HG02610 (cell line): ENCODE measurements around the gene PXMP4.

Experiments
- ATAC-seq: cut with Tn5 transposase; IDR thresholded peaks from one replicate; pipeline ENCODE4 v1.9.1; 2021; ENCODE audit warnings: mild to moderate bottlenecking, moderate library complexity; ENCODE audit not compliant: unreplicated experiment

Gene PXMP4

DNA sequence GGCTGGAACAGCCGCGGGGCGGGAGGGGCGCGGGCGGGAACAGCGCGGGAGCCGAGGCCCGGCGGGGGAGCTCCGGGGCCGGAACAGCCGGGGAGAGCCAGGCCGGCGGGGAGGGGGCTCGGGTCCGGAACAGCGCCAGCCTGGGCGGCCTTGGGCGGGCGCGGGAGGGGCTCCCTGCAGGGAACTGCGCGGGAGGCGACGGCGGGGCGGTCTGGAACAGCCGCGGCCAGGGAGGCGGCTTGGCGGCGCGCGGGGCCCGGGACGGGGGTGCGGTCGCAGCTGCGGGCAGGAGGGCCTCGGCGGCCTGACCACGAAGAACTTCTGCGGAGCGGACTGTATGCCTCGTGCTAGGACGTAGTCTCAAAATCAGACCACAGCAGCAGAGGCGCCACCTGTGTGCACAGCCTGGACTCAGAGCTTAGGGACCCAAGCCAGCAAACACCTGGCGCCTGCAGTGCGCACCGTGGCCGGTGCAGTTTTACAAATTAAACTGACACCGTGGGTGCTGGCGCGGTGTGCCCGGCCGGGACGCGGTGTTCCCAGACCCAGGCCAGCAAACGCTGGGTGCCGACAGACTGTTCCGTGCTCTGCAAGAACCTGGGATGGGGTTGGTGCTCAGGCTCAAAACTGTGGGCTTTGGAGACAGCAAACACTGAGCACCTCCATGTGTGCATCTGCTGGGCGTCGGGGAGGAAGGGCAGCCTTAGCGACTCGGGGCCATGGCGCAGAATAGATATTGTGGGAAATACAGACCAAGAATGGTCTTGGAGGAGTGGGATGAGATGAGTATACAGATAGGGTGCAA, 12.3 kb upstream of the PXMP4 start:
- ATAC-seq: peak; percentile 57

DNA sequence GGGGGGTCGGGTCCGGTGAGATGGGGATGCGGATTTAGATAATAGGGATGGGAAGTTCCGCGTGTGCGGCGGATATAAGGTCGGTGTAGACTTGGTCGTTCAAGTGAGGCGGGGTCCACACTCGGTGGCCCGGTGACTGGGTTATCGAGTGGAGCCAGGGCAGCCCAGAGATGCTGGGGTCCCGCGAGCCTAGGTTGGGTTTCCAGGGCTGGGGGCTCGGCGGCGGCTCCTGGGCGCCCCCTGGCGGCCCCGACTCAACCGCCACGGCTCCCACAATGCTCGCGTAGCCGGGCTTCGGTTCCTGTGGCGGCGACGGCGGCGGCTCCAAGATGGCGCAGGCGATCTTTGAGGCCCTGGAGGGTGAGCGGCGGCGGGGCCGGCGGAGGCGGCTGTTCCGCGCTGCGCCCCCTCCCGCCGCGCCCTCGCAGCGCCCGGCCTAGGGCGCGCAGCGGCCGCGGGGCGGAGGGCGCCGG, 11.6 kb upstream of the PXMP4 start, which contains the start of gene ZNF341:
Gene ZNF341 (plus strand): TSS at position 304 of the 473 bp plus-strand sequence. CDS start 26 bp downstream, at position 330.
- peak; percentile 74 for ATAC-seq

DNA sequence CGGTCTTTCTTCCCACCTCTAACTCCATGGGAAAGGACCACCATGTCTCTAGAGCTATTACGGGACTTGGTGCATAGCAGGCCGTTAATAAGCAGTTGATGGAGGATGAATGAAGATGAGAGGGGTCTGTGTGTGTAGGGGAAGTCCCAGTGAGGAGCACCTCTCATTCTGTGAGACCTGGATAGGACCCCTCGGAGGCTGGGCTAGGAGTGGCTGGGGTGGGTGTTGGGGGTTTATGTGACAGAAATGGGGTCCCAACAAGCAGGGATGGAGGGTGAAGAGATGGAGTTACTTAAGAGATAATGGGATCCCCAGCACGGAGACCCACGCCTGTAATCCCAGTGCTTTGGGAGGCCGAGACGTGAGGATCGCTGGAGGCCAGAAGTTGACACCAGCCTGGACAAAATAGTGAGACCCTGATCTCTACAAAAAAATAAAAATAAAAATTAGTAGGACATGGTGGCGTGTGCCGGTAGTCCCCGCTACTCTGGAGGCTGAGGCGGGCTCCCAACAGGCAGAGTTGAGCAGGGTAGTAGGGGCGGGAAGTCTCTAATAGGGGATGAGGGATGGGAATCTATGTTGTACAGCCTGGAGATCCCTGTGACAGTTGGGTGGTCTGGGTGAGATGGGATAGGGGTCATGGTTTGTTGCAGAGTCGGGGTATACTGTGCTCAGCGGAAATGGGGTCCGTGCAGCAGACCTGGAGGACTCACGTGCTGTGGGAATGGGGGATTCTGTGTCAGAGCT, 11.0 kb upstream of the PXMP4 start:
- ATAC-seq: no peak

DNA sequence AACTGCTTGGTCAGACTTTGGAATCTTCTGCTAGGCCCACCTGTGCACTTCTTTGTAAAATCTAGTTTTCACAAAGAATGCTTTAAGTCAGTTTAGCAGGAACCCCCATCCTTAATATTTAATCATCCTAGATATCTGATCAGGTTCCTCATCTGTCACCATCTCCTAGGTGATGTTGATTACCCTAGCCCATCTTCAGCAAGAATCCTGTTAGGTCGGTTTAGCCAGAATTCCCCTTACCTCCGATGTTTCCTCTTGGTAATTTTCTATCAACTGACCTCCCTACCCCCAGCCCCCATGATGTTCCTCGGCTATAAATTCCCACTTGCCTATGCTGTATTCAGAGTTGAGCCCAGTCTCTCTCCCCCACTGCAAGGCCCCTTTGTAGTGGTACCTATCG, 9.0 kb upstream of the PXMP4 start:
- ATAC-seq: no peak

DNA sequence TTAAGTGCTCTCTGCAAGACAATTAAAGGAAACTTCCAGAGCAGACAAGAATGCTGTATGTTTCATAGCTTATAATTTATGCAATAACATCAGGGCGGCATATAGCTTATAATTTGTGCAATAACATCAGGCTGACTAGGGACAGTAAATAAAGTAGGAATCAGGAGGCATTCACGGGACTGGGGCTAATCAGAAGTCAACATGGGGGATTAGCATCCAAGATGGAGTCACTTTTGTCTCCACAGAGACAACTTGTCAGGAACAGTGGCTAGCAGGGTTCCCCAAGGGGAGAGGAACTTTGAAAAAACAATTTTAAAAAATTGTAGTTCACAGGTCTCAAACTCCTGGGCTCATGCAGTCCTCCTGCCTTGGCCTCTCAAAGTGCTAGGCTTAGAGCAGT, 8.4 kb upstream of the PXMP4 start:
- ATAC-seq: no peak

DNA sequence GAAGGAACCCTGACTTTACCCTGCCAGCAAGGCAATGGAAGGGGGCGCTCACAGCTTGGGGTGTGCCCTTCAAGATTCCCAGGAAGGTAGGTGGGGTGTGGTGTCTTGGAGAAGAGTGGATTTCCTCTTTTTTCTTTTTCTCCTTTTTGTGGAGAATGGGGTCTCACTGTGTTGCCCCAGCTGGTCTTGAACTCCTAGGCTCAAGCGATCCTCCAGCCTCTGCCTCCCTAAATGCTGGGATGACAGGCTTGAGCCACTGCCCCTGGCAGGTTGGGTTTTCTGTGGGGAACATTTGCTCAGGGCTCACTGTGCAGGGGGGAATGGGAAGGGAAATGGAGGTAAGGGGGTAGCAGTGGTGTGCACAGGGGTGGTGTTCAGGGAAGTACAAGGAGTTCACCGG, 7.7 kb upstream of the PXMP4 start:
- no peak for ATAC-seq

DNA sequence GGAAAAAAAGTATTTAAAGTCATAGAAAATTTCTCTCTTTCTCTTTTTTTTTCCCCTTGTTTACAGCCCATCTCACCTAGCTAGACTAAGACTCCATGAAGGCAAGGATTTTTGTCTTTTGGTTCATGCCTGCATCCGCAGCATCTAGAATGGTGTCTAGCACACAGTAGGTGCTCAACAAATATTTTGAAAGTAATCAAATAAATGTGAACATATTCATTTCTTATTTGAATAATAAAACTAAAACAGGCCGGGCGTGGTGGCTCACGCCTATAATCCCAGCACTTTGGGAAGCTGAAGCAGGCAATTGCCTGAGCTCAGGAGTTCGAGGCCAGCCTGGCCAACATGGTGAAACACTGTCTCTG, 7.0 kb upstream of the PXMP4 start:
- ATAC-seq: no peak

DNA sequence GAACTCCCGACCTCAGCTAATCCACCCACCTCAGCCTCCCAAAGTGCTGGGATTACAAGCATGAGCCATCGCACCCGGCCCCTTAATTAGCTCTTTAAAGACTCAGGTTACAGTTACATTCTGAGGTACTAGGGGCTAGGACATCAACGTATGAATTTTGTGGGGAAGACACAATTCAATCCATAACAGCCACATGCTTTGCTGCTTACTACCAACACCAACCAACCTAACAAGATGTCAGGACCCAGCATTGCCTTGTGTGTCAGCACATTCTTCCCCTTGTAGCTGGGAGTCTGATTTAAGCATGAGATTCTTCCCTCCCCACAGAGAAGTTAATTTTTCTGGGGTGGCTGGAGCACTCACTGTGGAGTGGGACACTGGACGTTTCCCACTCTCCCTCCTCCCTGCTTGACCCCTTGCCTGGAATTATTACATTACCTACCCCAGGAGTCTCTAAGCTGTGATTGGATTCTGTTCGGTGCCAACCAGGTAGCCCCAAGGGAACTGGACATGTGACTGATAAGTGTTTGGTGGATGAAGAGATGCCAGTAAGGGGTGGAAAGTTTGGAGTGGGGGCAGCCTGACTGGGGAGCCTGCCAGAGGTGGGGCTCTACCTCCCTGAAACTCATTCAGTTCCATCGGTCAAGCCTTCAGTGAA, 5.6 kb upstream of the PXMP4 start:
- no peak for ATAC-seq

DNA sequence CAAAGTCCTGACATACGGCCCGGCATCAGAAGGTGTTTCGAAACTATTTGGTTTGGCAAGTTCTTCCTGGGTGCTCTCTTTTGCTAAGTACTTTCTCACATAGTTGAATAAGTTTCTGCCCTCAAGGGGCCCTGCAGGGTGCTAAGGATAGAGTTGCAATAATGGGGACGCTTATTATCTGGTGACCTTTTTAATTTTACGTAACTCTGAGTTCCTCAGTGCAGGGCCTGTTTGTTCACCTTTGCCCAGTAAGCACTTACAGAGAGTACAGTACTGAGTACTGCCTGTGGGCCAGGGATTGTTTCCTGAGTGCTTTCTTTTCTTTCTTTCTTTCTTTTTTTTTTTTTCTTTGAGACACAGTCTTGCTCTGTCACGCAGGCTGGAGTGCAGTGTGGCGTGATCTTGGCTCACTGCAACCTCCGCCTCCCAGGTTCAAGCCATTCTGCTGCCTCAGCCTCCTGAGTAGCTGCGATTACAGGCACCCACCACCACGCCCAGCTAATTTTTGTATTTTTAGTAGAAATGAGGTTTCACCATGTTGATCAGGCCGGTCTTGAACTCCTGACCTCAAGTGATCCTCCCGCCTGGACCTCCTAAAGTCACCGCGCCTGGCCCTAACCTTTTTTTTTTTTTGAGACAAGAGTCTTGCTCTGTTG, 4.5 kb upstream of the PXMP4 start:
- no peak for ATAC-seq

DNA sequence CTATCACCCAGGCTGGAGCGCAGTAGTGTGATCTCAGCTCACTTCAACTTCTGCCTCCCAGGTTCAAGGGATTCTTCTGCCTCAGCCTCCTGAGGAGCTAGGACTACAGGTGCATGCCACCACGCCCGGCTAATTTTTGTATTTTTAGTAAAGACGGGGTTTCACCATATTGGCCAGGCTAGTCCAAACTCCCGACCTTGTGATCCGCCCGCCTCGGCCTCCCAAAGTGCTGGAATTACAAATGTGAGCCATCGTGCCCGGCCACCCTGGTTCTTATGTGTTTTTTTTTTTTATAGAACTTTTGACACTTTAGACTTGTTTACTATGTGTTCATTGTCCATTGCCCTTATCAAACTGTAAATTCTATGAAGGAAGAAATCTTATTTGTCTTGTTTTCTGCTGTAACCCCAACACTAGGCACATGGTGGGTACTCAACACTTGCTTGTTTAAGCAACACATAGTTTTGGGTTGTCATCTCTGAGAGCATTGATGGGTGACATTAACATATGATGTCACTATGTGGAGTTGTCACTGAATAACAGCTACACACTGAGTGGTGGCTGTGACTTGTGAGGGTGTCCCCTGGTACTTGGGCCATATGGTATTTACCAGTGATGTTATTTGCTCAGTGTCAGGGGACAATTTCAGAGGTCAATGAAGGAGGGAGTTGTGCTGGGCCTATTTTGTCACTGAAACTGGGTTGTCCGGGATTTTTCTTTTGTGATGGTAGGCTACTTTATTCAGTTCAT, 1.5 kb upstream of the PXMP4 start:
- ATAC-seq: no peak

DNA sequence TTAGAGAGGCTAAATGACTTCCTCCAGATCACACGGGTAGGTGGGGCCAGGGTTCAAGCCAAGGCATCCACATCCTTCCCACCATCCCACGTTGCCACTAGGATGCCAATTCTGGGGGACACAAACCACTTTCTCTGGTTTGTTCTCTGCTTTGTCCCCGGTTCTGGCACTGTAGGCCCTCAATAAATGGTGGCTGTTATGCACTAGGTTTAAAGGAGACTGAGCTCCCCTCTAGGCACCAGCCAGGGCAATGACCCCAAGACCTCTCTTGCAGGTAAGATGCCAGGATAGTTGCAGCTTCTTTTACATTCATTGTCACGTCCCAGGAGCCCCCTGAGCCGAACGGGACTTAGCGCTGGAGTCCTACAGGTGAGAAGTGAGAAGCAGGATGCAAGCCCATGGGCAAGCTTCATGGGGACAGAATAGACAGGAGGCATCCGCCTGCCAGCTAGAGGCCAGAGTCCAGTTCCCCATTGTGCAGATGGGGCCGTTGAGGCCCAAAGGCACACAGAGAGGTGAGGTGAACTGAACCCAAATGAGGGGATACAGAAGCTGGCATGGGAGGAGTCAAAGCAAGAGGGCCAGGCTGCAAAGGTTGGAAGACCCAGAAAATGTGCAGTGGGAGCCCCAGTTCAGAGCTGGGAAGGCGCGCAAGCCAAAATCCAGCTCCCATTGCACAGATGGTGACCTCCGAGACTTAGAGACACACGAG, 677 bp downstream of the PXMP4 start:
- no peak for ATAC-seq

DNA sequence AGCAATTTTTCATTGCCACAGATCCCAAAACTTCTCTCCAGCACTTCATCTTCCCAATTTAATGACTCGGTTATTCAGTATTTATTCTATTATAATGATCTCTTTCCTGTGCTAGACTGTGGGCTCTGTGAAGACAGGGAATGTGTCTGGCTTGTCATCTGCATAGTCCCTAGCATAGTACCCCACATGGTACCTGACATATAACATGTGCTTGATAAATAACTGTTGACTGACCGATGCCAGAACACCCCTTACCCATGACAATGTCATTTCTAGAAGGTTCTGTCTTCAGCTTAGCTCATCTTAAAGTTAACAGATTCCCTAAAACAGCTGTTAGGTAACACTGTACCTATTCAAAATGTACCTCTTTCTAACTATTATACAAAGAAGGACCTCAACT, 3.6 kb downstream of the PXMP4 start:
- ATAC-seq: no peak

DNA sequence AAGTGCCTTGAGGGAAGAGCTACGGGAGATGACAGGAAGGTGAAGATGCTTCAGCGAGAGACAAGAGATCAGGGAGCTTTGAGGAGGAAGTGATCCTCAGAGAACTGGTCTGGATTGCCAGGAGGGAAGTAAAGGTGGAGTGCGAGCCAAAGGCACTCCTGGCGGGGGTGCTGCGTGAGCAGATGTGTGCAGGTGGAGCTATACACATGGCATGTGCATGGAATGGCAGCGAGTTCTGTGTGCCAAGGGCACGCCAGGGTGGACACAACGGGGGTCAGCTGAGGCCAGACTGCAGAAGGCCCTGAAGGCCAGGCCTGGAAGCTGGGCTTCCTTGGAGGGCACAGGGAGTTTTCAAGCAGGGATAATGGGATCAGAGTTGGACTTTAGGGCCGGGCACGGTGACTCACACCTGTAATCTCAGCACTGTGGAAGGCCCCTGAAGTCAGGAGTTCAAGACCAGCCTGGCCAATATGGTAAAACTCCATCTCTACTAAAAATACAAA, 6.2 kb downstream of the PXMP4 start:
- ATAC-seq: no peak

DNA sequence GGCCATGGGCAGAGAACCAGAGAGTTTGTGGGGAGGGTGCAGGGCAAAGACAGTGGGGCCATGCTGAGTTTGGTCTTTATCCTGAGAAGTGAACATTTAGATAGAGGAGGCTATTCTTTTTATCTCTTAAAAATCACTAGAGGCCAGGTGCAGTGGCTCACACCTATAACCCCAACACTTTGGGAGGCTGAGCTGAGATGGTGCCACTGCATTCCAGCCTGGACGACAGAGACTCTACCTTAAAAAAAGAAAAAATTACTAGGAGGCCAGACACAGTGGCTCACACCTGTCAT, 8.7 kb downstream of the PXMP4 start:
- ATAC-seq: no peak

DNA sequence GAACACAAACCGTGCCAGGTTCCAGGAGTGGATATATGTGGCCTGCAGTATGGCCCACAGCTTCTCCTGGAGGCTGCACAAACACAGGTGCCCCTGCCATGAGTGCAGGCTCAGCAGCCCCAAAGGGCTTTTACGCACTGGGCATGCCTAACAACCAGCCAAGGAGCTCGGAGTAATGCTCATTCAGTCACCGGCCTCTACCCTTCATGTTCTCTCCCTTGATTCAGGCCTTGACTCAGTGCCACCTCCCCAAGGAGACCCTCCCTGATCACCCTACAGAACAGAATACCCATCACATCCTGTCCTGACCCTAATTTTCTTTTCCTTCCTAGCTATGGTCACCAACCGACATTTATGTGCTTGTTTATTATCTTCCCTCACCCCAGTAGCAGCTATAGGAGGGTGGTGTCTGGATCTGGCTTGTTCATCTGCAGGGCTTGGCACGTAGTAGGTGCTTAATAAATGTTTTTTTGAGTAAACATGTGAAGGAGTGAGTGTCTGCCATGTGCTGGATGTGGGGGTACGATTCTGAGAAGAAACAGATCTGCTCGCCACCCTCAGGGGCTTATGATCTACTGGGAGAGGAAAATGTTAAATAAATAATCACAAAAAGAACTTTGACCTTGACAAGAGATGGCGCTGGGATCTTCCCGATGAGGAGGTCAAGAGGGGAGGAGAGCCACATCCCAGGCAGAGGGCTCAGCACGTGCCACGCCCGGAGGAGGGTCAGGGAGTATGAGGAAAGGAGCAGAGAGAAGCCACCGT, 9.2 kb downstream of the PXMP4 start:
- no peak for ATAC-seq

DNA sequence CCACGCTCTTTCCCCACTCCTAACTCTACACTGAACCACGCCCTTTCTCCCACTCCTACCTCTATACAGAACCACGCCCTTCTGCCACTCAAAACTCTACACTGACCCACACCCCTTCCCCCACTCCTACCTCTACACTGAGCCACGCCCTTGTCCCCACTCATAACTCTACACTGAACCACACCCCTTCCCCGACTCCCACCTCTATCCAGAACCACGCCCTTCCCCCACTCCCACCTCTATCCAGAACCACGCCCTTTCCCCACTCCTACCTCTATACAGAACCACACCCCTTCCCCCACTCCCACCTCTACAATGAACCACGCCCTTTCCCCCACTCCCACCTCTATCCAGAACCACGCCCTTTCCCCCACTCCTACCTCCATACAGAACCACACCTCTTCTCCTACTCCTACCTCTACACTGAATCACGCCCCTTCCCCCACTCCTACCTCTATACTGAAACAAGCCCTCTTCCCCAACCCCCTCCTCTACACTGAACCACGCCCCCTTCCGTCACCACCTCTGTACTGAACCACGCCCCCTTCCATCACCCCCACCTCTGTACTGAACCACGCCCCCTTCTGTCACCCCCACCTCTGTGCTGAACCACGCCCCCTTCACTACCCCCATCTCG, 10.1 kb downstream of the PXMP4 start:
- no peak for ATAC-seq

DNA sequence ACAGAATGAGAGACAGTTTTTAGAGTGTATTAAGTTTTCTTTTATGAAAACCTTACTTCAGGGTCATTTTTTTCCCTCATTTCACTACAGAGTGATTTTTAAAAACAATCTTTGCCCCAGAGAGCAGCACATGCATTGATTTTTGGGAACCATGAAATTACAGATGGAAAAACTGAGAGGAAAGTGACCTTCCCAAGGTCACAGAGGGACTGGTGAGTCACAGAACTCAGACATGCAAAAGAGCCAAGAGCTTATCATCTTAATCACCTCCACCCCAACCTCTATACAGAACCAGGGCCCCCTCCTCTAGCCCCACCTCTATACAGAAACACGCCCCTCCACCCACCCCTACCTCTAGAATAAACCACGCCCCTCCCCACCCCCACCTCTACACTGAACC, 10.7 kb downstream of the PXMP4 start:
- no peak for ATAC-seq

DNA sequence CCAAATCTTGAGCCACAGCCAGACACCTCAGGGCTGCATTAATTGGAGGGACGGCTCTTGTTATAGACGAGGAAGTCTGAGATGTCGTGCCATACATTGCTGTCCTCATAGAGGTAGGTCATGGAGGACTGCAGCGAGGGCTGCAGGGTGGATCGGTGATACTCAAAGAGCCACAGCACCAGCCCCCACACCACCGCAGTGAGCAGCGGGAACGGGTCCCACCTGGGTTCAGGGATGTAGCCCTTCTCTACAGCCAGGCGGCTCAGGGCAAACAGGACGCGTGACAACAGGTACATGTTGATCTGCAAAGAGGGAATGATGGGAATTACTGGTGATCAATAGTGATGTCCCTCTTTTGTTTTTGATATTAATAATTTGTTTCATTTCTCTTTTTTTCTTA, 12.4 kb downstream of the PXMP4 start:
- no peak for ATAC-seq
